ENCODE data around the gene HECTD4.

Gene HECTD4

DNA sequence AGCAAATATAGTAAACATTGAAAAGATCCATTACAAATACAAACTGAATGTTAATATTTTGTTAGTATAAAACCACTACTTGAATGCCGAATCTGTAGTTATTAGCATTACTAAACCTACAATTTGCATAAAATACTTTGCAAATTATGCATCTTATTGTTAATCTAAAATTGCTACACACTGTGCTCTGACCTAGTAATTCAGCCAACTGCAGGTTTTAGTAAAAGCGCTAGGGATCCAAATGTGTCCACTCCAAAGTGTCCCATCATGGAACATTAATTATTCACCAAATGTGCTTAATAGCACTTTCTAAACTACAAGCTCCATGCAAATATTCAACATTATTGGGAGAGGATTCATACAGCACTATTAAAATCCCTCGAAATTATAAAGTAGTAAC is 14.3 kb downstream of the HECTD4 start:
- TF ChIP-seq LEF1 (IDR thresholded peaks at IDR 0.05; ENCODE audit: borderline replicate concordance) (no peak), ELF4 (IDR thresholded peaks at IDR 0.05) (no peak), NFRKB (IDR thresholded peaks at IDR 0.05) (no peak), CTBP1 (IDR thresholded peaks at IDR 0.05; ENCODE audit: borderline replicate concordance) (no peak), HDGF (IDR thresholded peaks at IDR 0.05; ENCODE audit: borderline replicate concordance) (no peak), SP1 (IDR thresholded peaks at IDR 0.05) (no peak), FOXK2 (IDR thresholded peaks at IDR 0.05) (no peak), SUZ12 (IDR thresholded peaks at IDR 0.05) (no peak), L3MBTL2 (conservative IDR thresholded peaks at IDR 0.05) (no peak), TARDBP (IDR thresholded peaks at IDR 0.05) (no peak), BHLHE40 (IDR thresholded peaks at IDR 0.05; ENCODE audit: borderline replicate concordance) (no peak), ARNT (IDR thresholded peaks at IDR 0.05) (no peak), ZNF384 (IDR thresholded peaks at IDR 0.05) (no peak), FOXA1 (IDR thresholded peaks at IDR 0.05) (no peak)
- TF ChIP-seq, protein P1, sequence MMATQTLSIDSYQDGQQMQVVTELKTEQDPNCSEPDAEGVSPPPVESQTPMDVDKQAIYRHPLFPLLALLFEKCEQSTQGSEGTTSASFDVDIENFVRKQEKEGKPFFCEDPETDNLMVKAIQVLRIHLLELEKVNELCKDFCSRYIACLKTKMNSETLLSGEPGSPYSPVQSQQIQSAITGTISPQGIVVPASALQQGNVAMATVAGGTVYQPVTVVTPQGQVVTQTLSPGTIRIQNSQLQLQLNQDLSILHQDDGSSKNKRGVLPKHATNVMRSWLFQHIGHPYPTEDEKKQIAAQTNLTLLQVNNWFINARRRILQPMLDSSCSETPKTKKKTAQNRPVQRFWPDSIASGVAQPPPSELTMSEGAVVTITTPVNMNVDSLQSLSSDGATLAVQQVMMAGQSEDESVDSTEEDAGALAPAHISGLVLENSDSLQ (IDR thresholded peaks at IDR 0.05): no peak
- no peak for DNase-seq (ENCODE audit: extremely low spot score)
- POLR2A ChIA-PET: no interaction called here
- CTCF ChIA-PET: no interaction called here

DNA sequence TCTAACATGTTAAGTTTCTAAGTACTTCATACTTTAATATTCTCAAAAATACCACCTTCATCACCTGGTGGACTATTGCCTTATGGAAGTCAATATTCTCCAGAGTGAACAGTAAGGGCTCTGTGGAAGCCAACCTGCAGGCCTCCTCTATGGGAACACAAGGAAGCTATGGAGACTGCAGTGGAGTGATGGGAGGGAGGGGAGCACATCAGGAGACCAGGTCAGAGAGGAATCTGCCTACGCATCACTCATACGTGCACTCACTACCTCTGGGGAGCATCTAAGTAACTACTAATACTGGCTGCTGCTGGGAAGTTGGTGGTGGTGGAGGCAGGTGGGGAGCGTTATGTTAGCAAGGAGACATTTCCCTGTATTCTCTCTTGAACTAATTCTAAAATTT is 19.9 kb downstream of the HECTD4 start:
- no peak for TF ChIP-seq SUZ12 (IDR thresholded peaks at IDR 0.05)
- TF ChIP-seq NFRKB (IDR thresholded peaks at IDR 0.05): no peak
- no peak for TF ChIP-seq FOXM1 (IDR thresholded peaks at IDR 0.05; ENCODE audit: borderline replicate concordance)
- no peak for TF ChIP-seq SP1 (IDR thresholded peaks at IDR 0.05)
- TF ChIP-seq FOXA1 (IDR thresholded peaks at IDR 0.05): no peak
- no peak for TF ChIP-seq LEF1 (IDR thresholded peaks at IDR 0.05; ENCODE audit: borderline replicate concordance)
- TF ChIP-seq, protein P1 (IDR thresholded peaks at IDR 0.05): no peak
- no peak for TF ChIP-seq ARNT (IDR thresholded peaks at IDR 0.05)
- TF ChIP-seq BHLHE40 (IDR thresholded peaks at IDR 0.05; ENCODE audit: borderline replicate concordance): no peak
- TF ChIP-seq FOXK2 (IDR thresholded peaks at IDR 0.05): no peak
- TF ChIP-seq HDGF (IDR thresholded peaks at IDR 0.05; ENCODE audit: borderline replicate concordance): no peak
- TF ChIP-seq TARDBP (IDR thresholded peaks at IDR 0.05): no peak
- TF ChIP-seq ZNF384 (IDR thresholded peaks at IDR 0.05): no peak
- no peak for TF ChIP-seq ELF4 (IDR thresholded peaks at IDR 0.05)
- no peak for TF ChIP-seq CTBP1 (IDR thresholded peaks at IDR 0.05; ENCODE audit: borderline replicate concordance)
- DNase-seq (ENCODE audit: extremely low spot score): no peak
- CTCF ChIA-PET: no interaction called here
- POLR2A ChIA-PET: no interaction called here

DNA sequence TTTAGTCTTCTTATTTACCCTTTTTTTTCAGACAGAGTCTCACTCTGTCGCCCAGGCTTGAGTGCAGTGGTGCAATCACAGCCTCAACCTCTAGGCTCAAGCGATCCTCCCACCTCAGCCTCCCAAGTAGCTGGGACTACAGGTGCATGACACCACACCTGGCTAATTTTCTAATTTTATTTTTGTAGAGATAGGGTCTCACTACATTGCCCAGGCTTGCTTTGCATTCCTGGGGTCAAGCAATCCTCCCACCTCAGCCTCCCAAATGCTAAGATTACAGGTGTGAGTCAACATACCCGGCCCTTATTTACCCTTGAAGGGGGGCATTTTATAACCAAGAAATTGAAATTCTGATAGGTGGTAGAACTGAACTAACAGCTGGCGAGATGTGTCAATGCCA is 21.0 kb downstream of the HECTD4 start:
- TF ChIP-seq BHLHE40 (IDR thresholded peaks at IDR 0.05; ENCODE audit: borderline replicate concordance): no peak
- no peak for TF ChIP-seq SP1 (IDR thresholded peaks at IDR 0.05)
- no peak for TF ChIP-seq L3MBTL2 (conservative IDR thresholded peaks at IDR 0.05)
- TF ChIP-seq LEF1 (IDR thresholded peaks at IDR 0.05; ENCODE audit: borderline replicate concordance): no peak
- no peak for TF ChIP-seq CTBP1 (IDR thresholded peaks at IDR 0.05; ENCODE audit: borderline replicate concordance)
- TF ChIP-seq SUZ12 (IDR thresholded peaks at IDR 0.05): no peak
- no peak for TF ChIP-seq HDGF (IDR thresholded peaks at IDR 0.05; ENCODE audit: borderline replicate concordance)
- no peak for TF ChIP-seq TARDBP (IDR thresholded peaks at IDR 0.05)
- no peak for TF ChIP-seq NFRKB (IDR thresholded peaks at IDR 0.05)
- no peak for TF ChIP-seq ZNF384 (IDR thresholded peaks at IDR 0.05)
- TF ChIP-seq ELF4 (IDR thresholded peaks at IDR 0.05): no peak
- TF ChIP-seq ARNT (IDR thresholded peaks at IDR 0.05): no peak
- no peak for TF ChIP-seq FOXM1 (IDR thresholded peaks at IDR 0.05; ENCODE audit: borderline replicate concordance)
- no peak for TF ChIP-seq FOXK2 (IDR thresholded peaks at IDR 0.05)
- TF ChIP-seq FOXA1 (IDR thresholded peaks at IDR 0.05): no peak
- TF ChIP-seq, protein P1 (IDR thresholded peaks at IDR 0.05): no peak
- ChIA-PET POLR2A (no interaction called here), CTCF (no interaction called here)
- no peak for DNase-seq (ENCODE audit: extremely low spot score)

DNA sequence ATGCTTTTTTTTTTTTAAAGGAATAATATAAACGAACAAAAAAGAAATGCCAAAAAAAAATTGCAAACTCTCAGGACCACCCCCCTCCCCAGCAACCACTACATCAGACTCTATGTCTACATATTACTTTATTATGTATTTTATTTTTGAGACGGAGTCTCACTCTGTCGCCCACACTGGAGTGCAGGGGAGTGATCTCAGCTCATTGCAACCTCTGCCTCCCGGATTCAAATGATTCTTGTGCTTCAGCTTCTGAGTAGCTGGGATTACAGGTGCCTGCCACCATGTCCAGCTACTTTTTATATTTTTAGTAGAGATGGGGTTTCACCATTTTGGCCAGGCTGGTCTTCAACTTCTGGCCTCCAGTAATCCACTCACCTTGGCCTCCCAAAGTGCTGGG is 22.9 kb downstream of the HECTD4 start:
- POLR2A ChIA-PET: no interaction called here
- no peak for DNase-seq (ENCODE audit: extremely low spot score)
- TF ChIP-seq TARDBP (IDR thresholded peaks at IDR 0.05): no peak
- no peak for TF ChIP-seq FOXM1 (IDR thresholded peaks at IDR 0.05; ENCODE audit: borderline replicate concordance)
- TF ChIP-seq CTBP1 (IDR thresholded peaks at IDR 0.05; ENCODE audit: borderline replicate concordance): no peak
- TF ChIP-seq ELF4 (IDR thresholded peaks at IDR 0.05): no peak
- no peak for TF ChIP-seq NFRKB (IDR thresholded peaks at IDR 0.05)
- TF ChIP-seq FOXK2 (IDR thresholded peaks at IDR 0.05): no peak
- TF ChIP-seq, protein P1 (IDR thresholded peaks at IDR 0.05): no peak
- TF ChIP-seq ARNT (IDR thresholded peaks at IDR 0.05): no peak
- TF ChIP-seq BHLHE40 (IDR thresholded peaks at IDR 0.05; ENCODE audit: borderline replicate concordance): no peak
- no peak for TF ChIP-seq FOXA1 (IDR thresholded peaks at IDR 0.05)
- TF ChIP-seq SUZ12 (IDR thresholded peaks at IDR 0.05): no peak
- CTCF ChIA-PET: no interaction called here

DNA sequence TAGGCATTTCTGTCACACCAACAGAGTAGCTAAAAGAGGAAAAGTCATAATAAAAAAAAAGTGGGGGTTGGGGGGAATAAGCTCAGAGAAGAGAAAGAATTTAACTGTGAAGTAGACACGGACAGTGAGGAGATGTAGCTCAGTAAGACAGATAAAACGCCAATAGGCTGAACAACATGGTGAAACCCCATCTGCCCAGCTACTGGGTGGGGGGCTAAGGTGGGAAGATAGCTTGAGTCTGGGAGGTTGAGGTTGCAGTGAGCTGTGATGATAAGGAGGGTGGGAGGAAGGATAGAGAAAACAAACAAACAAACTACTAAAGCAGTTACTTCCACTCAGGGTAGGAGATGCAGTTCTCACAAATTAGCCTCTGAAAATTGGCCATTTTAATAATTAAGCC is 25.0 kb downstream of the HECTD4 start:
- DNase-seq (ENCODE audit: extremely low spot score): no peak
- POLR2A ChIA-PET: no interaction called here
- CTCF ChIA-PET: no interaction called here
- TF ChIP-seq FOXK2 (IDR thresholded peaks at IDR 0.05): no peak
- no peak for TF ChIP-seq CTBP1 (IDR thresholded peaks at IDR 0.05; ENCODE audit: borderline replicate concordance)
- no peak for TF ChIP-seq HDGF (IDR thresholded peaks at IDR 0.05; ENCODE audit: borderline replicate concordance)
- TF ChIP-seq SUZ12 (IDR thresholded peaks at IDR 0.05): no peak
- no peak for TF ChIP-seq L3MBTL2 (conservative IDR thresholded peaks at IDR 0.05)
- no peak for TF ChIP-seq FOXA1 (IDR thresholded peaks at IDR 0.05)
- no peak for TF ChIP-seq SP1 (IDR thresholded peaks at IDR 0.05)
- no peak for TF ChIP-seq NFRKB (IDR thresholded peaks at IDR 0.05)
- TF ChIP-seq, protein P1 (IDR thresholded peaks at IDR 0.05): no peak
- TF ChIP-seq TARDBP (IDR thresholded peaks at IDR 0.05): no peak
- no peak for TF ChIP-seq FOXM1 (IDR thresholded peaks at IDR 0.05; ENCODE audit: borderline replicate concordance)
- TF ChIP-seq ELF4 (IDR thresholded peaks at IDR 0.05): no peak
- no peak for TF ChIP-seq LEF1 (IDR thresholded peaks at IDR 0.05; ENCODE audit: borderline replicate concordance)
- no peak for TF ChIP-seq ZNF384 (IDR thresholded peaks at IDR 0.05)

Measured in HEK293T (cell line).